ENCODE results near the gene KCNJ2.

The KCNJ2 gene

GRCh38 chr17:70202840-70203239 lies 33.5 kb downstream of the KCNJ2 start:
- DNase-seq (ENCODE audit: low read depth in 2 of 2, low spot score in 1 of 2) = no peak

- no peak for DNase-seq (ENCODE audit: low read depth in 2 of 2, low spot score in 1 of 2)
Observed at GRCh38 chr17:70204431-70204830, 35.1 kb downstream of the KCNJ2 start.

GRCh38 chr17:70205401-70205800 lies 36.1 kb downstream of the KCNJ2 start:
- no peak for DNase-seq (ENCODE audit: low read depth in 2 of 2, low spot score in 1 of 2)

GRCh38 chr17:70206361-70207010 lies 37.2 kb downstream of the KCNJ2 start:
- DNase-seq (ENCODE audit: low read depth in 2 of 2, low spot score in 1 of 2) = no peak

DNA sequence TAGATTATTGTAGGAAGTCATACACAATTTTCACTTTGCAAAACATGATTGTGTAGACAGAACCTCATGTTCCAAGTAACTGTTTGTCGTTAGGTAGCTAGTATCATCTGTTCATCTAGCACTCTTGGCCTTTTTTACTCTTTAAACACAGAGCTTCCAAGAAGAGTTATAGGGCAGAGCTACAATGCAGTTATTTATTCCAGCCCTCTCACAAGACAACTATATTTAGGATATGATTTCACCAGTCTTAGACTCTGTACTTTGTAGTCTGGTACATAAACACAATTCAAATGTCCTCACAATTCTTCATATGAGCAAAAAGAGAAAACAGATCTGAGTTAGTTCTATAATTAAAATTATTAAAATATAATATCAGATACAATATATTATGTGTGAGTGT lies 37.9 kb downstream of the KCNJ2 start:
- DNase-seq (ENCODE audit: low read depth in 2 of 2, low spot score in 1 of 2) = no peak

DNA sequence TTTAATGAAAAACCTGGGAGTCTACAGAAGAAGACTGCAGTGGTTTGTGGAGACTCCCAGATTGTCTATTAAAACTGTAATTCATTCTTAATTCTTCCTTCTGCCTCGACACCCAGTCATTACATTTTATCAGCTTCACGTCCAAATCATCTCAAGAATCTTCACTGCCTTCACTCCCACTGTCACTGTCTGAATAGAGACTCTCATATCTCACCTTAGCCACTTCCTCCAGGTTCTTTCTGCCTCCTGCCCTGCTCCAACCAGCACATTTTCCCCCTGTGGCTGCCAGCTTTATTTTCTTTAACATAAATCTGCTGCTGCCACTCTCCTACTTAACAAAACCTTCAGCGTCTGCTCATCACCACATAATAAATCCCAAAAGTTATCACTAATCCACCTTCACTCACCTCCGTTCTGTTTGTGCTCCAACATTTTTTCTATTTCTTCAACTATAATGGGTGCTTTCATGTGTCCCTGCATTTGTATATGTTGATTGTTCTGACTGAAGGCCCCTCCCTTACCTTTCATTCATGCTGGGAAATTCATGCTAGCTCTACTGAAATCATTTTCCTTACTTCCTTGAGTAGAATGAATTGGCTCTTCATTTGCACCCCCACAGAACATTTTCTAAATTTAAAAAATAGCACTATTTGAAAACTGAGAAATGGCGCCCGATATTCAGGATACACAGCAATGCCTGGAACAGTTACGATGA lies 38.9 kb downstream of the KCNJ2 start:
- DNase-seq (ENCODE audit: low read depth in 2 of 2, low spot score in 1 of 2) = no peak

DNA sequence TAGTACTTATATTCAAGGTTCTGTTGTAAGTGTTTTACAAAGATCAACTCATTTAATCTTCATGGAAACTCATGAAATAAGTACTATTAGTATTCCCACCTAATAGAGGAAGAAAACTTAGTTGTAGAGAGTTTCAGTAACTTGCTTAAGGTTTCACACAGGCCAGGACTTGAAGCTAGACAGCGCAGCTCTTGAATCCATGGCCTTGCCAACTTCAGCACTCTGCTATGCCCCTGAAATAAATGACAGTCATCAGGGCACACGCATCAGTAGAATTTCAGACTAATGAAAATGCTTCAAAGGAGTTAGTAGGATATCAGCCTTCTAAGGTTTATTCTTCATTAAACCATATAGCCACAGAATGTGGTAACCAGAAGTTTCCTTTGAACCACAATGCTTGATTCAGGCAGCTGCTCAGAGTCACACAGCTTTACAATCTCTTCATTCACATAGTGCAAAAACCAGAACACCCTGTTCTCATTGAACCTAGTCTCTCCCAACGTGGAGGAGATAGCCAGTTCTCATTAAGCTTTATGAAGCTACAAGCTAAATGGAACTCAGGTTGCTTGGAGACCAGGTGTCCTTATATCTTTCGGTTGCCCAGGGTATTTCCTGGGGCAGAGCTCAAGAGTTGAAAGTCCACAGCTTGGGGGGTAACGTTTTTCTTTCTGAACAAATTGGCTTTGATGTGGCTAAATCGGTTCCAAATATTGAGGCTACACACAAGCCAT lies 39.7 kb downstream of the KCNJ2 start:
- DNase-seq (ENCODE audit: low read depth in 2 of 2, low spot score in 1 of 2) = no peak

DNA sequence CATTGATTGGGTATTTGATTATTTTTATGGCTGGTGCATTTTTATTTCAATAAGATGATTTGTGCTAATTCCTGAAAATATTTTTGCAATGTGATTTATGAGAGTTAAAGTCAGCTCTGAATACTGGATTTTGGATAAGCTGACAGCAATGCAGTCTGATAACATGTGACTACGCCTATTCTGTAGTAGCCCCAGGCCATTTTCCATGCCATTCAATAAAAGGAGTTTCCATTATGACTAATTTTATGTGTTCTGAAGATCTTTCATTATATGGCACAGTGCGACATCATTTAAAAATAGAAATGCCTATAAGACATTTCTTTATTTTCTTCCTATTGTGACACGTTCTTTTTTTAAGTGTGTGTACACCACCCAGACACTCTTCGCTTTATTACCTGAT lies 46.3 kb downstream of the KCNJ2 start:
- no peak for DNase-seq (ENCODE audit: low read depth in 2 of 2, low spot score in 1 of 2)

DNA sequence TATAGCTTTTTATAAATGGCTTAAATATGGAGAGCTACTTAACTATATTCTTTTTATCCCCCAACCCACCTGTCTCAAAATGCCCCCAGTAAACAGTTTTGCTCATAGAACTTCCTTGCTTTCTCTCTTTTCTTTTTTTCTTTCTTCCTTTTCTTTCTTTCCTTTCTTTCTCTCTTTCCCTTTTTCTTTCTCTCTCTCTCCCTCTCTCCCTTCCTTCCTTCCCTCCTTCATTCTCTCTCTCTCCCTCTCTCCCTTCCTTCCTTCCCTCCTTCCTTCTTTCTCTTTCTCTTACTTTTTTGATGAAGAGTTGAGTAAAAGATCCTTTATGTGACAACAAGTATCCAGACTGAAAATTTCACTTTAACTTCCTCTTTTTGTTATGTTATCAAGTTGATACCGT lies 48.2 kb downstream of the KCNJ2 start:
- no peak for DNase-seq (ENCODE audit: low read depth in 2 of 2, low spot score in 1 of 2)

DNA sequence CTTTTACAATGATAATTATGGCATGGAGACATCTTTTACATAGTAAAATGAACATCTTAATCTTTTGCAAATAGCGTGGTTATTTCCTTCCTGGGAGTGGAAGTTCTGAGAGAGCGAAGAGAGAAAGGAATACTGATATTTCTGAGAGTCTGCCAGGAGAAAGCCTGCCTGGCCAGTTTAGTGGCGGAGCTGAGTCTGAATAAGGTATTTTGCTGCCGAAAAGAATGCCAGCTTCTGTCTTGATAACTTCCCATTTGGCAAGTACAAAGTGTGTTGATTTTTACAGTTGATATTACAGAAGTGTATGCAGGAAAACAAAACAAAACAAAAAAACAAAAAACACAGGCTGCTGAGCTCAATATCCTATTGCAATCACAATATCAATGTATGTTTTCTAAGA lies 55.9 kb downstream of the KCNJ2 start:
- DNase-seq (ENCODE audit: low read depth in 2 of 2, low spot score in 1 of 2) = no peak
